HG02870 (cell line): ENCODE data around the gene TMEM271.

ENCODE experiments used
- ATAC-seq: cut with Tn5 transposase; IDR thresholded peaks from one replicate; pipeline ENCODE4 v1.9.1; 2021; ENCODE audit warnings: mild to moderate bottlenecking, moderate library complexity; ENCODE audit not compliant: unreplicated experiment

Gene TMEM271, protein sequence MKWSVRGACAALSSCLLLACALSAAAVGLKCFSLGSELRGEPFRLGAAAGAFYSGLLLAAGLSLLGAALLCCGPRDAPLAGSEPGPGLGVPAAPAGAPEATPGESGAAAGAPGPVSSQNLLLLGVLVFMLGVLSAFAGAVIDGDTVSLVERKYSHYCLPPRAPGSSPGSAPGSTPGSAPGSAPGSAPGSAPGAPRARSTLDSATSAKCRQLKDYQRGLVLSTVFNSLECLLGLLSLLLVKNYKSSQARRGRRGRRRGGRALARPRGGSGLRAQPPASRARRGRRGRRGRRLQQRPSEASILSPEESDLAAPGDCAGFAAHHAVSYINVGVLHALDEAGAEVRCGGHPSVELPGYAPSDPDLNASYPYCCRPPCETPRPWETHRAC

DNA sequence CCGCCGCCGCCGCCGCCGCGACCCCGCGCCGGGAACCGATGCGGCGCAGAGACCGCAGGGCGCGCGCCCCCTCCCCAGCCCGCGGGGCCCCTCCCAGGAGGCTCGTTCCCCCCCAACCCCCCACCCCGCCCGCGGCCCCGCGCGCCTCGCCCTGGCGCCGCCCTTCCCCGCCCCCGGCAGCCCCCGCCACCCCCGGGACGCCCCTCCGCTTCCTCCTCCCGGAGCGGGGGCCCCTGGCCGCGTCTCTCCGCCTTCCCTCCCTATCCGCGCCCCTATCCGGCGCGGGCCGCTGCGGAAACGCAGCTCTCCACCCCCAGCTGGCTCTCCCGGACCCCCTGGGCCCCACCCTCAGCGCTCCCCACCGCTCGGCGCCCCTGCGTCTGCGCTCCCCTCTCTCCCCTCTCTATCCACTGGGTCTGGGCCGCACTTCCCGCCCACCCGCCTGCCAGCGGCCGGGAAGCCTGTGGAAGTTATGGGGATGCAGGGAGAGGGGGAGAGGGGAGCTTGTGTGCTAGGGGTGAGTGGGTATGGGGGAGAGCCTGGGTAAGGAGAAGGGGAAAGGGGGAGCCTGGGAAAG is at the start of gene TMEM271:
TMEM271 (minus strand) TSS at position 51 of the 577 bp plus-strand sequence. CDS start 233 bp downstream, outside the sequence.
- ATAC-seq, result no peak

DNA sequence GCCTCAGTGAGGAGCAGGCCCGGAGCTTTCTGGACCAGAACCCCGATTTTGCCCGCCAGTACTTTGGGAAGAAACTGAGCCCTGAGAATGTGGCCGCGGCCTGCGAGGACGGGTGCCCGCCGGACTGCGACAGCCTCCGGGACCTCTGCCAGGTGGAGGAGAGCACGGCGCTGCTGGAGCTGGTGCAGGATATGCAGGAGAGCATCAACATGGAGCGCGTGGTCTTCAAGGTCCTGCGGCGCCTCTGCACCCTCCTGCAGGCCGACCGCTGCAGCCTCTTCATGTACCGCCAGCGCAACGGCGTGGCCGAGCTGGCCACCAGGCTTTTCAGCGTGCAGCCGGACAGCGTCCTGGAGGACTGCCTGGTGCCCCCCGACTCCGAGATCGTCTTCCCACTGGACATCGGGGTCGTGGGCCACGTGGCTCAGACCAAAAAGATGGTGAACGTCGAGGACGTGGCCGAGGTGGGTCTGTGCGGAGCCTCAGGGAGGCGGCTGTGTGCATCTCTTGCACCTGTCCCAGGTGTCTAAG is 49.6 kb upstream of the TMEM271 start:
- ATAC-seq, result no peak

DNA sequence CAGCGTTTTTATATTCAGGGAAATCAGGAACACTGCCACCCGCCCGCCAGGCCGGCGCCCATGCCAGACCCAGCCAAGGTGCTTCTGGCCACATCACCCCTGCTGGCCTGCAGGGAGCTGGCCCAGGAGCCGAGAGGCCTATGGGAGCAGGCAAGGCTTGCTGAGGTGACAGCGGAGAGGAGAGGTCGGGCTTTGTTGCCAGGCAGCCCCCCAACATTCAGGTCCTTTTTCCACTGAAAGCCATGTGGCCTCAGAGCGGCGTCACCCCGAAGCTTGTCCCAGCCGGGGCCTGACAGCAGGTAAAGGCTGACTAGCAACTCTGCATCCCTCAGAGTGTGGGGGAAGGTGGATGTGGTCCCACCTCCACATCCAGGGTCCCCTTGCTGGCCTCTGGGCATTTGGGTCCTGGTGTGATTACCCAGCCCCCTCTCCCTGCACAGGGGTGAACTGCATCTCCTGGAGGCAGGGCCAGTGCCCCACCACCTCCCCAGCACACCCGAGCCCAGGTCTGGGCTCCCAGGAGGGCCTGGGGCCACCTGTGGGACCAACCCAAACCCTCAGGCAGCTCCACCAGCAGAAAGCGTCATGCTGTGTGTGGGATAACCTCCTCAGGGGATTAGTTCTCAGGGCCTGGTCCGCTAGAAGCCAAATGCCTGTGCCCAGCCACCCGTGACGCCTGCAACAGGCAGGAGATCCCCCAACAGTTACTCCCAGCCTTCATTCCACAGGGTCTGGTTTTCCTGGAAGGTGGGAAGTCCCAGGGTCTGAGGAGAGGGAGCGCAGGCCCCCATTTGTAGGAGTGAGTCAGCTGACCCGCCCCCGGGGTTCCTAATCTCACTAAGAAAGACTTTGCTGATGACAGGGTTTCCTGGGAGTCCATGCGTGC is 48.9 kb upstream of the TMEM271 start, which contains the start of gene PDE6B:
PDE6B (plus strand) TSS at position 869 of the 886 bp plus-strand sequence. CDS start 54 bp downstream, outside the sequence.
- no peak for ATAC-seq

DNA sequence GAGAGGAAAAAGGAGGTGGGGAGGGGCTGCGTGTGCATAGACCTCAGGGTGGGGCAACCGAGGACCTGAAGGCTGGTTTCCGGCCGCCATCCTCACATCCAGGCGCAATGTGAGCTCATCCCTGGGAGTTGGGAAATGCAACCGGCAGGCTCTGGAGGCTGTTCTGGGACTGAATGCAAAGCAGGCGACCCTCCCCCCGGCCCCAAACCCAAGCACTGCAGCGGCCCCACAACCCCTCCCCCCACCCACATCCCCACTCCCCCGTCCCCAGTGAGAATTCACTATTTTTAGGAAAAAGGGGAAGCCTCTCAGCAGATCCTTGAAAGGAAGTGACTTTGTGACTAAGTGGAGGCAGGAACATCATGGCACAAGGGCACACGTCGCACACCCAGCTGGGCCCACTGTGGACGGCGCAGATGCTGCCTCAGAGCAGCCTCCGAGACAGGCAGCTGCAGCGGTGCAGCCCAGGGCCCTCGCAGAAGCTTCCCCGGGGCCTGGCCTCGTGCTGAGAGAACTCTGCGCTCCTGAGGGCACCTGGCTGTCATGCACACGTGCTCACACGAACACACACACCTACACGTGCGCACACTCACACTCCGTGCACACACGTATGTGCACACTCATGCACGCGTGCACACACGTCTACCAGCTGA is 47.9 kb upstream of the TMEM271 start:
- no peak for ATAC-seq

DNA sequence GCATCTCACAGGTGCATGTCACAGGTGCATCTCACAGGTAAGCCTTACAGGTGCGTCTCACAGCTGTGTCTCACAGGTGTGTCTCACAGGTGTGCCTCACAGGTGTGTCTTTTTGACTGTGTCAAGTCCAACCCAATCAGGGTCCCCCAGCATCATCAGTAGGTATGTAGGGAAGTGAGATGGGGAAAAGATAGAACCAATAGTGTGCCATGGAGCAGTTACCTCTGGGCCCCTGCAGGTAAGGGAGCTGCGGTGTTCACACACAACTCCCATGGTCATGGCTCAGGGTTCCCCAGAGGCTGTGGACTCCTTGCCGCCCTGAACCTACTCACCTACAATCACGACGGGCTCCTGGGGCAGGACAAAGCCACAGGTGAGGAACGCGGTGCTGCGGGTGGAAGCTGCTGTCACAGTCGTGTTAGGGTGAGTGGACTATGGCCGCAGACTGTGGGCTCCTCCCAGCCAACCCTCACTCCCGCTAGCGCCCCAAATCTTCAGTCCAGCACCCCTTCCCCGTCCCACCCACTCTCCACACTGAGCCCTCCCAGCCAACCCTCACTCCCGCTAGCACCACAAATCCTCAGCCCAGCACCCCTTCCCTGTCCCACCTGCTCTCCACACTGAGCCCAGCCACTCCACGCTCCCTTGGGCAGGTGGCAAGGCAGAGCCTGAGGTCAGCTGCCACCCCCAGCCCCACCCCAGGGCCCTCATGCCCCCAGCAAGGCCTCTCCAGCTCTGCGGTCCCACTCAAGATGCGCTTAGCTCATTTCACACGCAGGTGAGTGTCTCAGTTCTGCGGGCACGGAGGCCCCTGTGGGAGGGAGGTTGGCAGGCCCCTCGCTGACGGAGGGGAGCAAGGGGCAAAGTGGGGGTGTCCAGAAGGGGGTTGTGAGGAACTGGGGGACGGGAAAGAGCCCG is 47.2 kb upstream of the TMEM271 start:
- no peak for ATAC-seq

DNA sequence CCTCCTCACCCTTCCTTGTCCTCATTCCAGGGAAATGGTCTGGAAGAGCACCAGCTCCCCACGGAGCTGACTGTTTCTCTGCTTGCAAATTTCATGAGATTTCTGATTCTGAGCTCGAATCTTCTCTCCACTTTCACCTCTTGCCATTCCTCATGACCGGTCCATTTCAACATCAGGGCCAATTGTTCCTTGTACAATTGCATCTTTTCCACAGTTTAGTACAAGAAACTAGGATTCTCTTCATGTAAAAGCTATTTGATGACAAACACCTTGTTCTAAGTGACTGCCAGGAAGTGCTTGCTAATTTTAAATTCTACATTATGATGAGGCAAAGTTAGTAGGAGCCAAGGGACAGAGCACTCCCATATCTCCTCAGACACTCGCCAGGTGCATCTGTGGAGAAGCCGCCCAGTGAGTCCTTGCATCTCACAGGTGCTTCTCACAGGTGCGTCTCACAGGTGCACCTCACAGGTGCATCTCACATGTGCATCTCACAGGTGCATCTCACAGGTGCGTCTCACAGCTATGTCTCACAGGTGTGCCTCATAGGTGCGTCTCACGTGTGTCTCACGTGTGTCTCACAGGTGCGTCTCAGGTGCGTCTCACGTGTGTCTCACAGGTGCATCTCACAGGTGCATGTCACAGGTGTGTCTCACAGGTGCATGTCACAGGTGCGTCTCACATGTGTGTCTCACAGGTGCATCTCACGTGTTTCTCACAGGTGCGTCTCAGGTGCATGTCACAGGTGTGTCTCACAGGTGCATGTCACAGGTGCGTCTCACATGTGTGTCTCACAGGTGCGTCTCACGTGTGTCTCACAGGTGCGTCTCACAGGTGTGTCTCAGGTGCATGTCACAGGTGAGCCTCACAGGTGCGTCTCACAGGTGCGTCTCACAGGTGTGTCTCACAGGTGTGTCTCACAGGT is 46.2 kb upstream of the TMEM271 start:
- ATAC-seq, result no peak

DNA sequence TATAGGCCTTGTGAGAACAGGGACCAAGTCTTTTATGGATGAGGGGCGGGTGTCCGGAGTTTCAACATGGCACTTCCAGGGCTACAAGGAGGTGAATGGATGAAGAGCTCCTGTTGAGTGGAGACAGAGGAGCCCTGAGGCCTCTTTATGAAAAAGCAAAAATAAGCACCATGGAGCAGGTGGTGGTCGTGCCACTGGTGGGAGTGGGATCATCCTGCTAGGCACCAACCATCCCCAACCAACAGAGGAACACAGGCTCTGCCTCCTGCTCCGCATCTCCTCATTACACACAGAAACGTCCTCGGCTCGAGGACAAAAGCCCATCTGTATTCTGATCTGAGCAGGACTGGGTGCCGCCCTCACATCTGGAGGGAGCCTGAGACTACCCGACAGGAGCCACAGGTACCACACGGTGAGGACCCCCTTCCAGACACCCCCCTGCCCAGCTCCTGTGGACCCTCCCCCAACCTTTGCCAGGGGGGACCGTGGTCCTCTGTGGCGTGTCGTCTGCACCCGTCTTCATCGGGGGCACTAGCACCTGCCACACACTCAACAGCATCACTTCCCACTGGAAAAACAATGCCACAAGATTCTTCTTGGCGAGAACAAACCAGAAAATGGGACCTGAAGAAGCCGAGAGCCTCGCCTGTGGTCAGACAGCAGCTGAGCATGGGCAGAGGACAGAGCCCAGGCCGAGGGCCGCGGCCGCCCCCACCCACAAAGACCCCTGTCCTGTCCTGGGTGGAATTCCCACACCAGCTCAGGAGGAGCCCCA is 45.4 kb upstream of the TMEM271 start:
- no peak for ATAC-seq

DNA sequence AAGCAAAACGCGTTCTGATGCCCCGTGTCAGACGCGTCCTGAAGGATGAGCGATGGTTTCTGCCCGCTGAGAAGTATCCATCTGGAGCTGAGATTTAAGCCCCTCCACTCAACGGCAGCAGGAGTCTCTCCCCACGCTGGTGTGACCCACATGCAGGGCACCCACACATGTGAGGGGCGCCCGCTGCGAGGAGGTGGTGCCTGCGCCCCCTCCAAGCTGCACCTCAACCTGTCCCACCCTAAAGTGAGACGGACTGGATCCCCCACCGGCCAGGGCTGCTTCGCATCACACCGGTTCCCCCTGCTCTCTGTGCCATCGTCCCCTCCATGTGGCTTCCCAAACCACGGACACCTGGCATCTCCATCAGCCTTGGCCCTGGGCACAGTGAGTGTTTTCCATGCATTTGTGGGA is 44.8 kb upstream of the TMEM271 start:
- ATAC-seq, result no peak

DNA sequence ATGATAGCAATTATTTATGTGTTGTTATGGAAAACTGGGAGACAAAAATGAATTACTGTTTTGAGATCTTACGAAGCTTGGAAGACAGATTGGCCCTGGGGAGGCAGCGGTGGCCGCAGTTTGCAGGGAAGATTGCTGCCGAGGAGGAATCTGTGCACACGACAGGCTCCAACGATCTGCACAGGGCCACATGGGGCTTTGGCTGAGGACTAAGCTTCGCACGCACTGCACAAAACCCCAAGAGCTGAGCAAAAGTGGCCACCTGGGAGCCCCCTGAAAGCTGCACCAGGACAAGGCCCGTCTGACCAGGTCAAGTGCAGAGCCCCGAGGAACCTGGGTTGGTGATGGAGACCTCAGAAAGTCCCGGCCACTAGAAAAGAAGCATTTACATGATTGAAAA is 44.1 kb upstream of the TMEM271 start:
- no peak for ATAC-seq

DNA sequence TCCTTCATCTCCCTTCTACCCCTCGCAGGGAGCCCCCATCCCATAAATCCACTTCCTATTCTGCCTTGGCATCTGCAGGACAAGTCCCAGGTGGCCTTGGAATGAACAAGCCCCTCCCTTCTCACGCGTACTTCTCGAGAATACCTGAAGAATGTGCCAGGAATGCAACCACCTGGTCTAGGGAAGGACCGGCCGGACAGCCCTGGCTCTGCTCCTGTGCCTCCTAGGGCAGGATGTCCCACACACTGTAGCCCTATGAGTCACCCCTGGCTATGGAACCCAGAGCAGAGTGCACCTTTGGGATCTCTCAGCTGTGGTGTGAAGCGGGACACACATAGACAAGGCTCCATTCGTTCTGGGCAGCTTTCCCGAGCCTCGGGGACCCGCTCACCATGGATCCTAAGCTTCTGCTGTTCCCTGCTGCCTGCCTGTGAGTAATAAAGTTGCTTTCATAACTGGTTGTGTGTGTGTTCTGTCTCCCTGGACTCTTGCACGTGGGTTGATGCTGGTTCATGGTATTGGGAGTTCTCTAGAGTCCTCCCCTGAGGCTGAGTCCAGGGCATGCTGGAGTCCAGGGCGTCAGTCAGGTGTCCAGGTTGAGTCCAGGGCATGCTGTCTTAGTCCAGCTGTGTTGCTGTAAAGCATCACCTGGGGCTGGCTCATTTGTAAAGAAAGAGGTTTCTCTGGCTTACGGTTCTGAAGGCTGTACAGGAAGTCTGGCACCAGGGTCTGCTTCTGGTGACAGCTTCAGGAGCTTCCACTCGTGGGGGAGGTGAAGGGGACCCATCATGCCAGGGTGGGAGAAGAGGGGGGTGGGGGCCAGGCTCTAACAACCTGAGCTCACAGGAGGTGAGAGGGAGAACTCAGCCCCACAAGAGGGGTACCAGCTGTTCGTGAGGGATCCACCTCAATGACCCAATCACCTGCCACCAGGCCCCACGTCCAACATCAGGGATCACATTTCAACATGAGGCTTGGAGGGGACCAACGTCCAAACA is 41.8 kb upstream of the TMEM271 start:
- no peak for ATAC-seq

DNA sequence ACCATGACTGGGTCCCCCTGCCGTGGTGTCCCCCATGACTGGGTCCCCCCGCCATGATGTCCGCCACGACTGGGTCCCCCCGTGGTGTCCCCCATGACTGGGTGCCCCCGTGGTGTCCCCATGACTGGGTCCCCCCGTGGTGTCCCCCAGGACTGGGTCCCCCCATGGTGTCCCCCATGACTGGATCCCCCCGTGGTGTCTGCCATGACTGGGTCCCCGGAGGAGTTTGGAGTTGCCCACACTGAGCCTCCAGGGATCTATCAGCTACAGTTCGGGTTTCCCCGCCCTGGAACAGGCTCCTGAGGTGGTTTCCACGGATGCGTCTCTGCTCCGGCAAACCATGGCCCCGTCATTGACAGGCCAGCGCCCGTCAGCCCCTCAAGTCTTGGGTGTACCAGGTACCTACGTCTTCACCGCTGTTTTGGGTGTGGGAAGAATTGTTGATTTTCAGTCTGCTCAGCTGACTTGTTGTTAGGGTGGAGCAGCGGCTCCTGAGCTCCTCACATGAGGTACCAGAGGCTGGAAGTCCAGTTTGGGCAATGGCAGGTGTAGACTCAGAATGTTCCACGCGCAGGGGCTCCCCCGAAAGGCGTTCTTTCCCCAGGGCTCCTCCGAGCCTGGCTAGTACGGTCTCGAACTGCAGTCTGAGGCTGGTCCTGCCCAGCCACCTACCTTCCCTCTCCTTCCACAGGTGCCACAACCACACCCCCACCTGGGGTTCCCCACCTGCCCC is 41.0 kb upstream of the TMEM271 start:
- no peak for ATAC-seq

DNA sequence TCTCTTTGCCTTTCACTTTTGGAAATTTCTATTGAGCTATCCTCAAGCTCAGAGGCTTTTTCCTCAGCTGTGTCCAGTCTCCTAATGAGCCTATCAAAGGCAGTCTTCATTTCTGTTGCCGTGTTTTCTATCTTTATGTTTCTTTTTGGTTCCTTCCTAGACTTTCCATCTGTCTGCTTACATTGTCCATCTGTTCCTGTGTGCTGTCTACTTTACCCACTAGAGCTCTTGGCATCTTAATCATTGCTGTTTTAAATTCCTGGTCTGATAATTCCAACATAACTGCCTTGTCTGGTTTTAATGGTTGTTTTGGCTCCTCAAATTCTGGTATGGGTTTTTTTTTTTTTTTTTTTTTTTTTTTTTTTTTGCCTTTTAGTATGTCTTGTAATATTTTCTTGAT is 40.0 kb upstream of the TMEM271 start:
- ATAC-seq, result no peak

DNA sequence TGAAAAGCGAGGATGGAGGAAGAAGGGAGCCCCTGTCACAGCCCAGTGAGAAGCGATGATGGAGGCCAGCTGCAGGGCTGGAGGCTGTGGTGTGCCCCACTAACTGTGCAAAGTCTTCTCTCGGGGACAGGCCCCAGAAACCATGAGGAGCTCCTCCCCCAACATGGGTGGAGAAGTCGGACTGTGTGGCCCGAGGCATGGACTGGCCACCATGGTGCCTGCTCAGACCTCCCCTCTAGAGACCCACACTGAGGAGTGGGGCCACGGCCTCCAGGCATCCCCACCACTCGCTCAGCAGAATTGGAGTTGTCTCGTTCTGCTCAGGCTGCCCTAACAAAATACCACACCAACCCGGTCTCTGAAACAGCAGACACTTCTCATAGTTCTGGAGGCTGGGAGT is 37.0 kb upstream of the TMEM271 start:
- ATAC-seq, result no peak

DNA sequence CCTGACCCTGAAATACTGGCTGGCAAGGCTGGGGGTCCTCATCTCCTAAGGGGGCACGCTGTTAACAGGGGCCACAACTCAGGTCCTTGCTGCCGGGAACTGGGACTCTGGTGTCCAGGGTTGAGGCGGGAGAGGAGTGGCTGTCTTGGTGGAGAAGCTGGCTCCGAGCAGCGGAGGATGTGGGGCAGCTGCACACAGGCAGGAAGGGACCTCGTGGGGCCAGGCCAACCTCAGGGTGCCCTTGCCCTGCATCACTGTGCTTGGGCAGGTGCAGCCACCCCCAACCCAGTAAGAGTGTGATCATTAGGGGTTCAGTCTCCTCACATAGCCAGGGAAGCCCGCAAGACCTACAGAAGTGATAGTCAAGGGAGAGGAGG is 36.6 kb upstream of the TMEM271 start:
- no peak for ATAC-seq

DNA sequence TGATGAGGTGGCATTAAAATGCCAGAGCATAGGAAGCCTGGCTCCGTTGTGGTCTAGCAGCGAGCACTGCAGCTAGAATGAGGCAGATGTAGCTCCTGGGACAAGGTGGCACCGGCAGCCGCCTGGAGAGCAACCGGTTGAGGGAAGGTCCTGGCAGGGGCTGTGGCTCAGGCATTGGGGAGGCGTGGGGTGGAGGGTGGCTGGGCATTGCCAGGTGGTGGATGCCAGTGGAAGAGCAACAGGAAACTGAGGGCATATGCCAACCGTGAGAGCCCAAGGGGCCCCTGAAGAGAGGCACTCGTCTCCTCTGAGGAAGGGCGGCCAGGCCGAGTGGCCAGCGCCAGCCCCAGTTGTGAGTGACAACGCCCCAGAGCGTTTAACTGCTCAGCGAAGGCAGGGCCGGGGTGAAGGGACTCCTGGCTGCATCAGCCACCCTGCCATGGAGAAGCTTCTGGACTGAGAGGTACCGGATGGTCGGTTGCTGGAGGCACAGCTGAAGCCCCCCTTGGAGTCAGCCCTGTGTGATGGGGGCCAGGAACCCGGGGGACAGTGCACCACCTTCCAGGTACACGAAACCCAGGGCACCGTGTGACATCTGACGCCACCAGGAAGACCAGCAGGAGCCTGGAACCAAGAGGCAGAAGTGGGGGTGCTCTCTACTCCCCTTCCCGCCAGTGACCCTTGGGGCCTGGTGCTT is 36.1 kb upstream of the TMEM271 start:
- no peak for ATAC-seq
